ENCODE measurements around the gene FLRT1. TPM values are rescaled to one million over a fixed set of nuclear protein-coding genes. Genes with fewer than 3 reads are reported as not detected.

Gene FLRT1, protein sequence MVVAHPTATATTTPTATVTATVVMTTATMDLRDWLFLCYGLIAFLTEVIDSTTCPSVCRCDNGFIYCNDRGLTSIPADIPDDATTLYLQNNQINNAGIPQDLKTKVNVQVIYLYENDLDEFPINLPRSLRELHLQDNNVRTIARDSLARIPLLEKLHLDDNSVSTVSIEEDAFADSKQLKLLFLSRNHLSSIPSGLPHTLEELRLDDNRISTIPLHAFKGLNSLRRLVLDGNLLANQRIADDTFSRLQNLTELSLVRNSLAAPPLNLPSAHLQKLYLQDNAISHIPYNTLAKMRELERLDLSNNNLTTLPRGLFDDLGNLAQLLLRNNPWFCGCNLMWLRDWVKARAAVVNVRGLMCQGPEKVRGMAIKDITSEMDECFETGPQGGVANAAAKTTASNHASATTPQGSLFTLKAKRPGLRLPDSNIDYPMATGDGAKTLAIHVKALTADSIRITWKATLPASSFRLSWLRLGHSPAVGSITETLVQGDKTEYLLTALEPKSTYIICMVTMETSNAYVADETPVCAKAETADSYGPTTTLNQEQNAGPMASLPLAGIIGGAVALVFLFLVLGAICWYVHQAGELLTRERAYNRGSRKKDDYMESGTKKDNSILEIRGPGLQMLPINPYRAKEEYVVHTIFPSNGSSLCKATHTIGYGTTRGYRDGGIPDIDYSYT
- polyA plus RNA-seq (2011; rRNA removed) (0.17 and 0.33 TPM in 2 replicates), polyA minus RNA-seq (2011; rRNA and poly(A)+ RNA removed) (0.13 and 0.46 TPM in 2 replicates)

DNA sequence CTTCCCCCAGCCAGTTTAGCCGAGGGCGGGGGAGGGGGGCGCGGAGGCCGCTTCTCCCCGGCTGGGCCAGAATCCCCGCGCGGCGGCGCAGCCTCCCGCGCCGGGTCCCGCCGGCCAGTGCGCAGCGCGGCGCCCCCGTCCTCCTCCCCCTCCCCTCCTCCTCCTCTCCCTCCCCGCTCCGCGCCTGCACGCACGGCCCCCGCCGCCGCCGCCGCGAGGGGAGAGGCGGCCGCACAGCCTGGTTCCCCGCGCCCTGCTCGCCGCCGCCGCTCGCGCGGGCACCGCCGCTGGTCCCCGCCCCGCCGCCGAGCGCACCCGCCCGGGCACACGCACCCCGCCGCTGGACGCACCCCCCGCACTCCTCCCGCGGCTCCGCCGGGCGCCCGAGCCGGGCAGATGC is at the start of gene FLRT1:
Gene FLRT1 (plus strand): TSS at position 356 of the 400 bp plus-strand sequence. CDS start 80,337 bp downstream, outside the sequence.
- no peaks in the 10 kb centered on the region; the same call in 1 of the 2 replicates for H3K9me3 ChIP-seq (ENCODE audit: control insufficient read depth, insufficient read depth, low read length)
- peaks cover 33% of the 10 kb centered on the region for H3K27me3 ChIP-seq (ENCODE audit: control insufficient read depth, insufficient read depth, low read length)
- ChIA-PET CTCF (interaction anchor here (1.2 kb wide), 1 partner anchor 117 kb away, joined by 3 read pairs; no protein-coding TSS in a partner anchor), POLR2A (no interaction called here)
- TF ChIP-seq, protein P1, sequence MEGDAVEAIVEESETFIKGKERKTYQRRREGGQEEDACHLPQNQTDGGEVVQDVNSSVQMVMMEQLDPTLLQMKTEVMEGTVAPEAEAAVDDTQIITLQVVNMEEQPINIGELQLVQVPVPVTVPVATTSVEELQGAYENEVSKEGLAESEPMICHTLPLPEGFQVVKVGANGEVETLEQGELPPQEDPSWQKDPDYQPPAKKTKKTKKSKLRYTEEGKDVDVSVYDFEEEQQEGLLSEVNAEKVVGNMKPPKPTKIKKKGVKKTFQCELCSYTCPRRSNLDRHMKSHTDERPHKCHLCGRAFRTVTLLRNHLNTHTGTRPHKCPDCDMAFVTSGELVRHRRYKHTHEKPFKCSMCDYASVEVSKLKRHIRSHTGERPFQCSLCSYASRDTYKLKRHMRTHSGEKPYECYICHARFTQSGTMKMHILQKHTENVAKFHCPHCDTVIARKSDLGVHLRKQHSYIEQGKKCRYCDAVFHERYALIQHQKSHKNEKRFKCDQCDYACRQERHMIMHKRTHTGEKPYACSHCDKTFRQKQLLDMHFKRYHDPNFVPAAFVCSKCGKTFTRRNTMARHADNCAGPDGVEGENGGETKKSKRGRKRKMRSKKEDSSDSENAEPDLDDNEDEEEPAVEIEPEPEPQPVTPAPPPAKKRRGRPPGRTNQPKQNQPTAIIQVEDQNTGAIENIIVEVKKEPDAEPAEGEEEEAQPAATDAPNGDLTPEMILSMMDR (IDR thresholded peaks at IDR 0.05; ENCODE audit: low read depth, low read length), result no peak
- H3K27ac ChIP-seq (ENCODE audit: low read depth, low read length), result no peak within 1 kb of the TSS
- H3K4me3 ChIP-seq (ENCODE audit: low read depth, low read length), result peak within 1 kb of the TSS; percentile 48
- DNase-seq (ENCODE audit: low read depth, low spot score), result no peak

GRCh38 chr11:63986156-63986931 is 49.4 kb upstream of the FLRT1 start, which contains the start of gene OTUB1:
Gene OTUB1 (plus strand): TSS chr11:63986438. CDS start chr11:63986457, 19 bp downstream.
- CTCF ChIA-PET, result interaction anchor here (0.9 to 1.4 kb wide), 2 partner anchors 14 to 41 kb away, joined by 3 to 4 read pairs; no protein-coding TSS in a partner anchor
- POLR2A ChIA-PET, result no interaction called here
- TF ChIP-seq, protein P1 (IDR thresholded peaks at IDR 0.05; ENCODE audit: low read depth, low read length), result no peak
- peak; percentile 71 for DNase-seq (ENCODE audit: low read depth, low spot score)
- Histone ChIP-seq H3K9me3 (ENCODE audit: control insufficient read depth, insufficient read depth, low read length) (no peaks in the 10 kb centered on the region; the same call in 1 of the 2 replicates), H3K27me3 (ENCODE audit: control insufficient read depth, insufficient read depth, low read length) (no peaks in the 10 kb centered on the region), H3K27ac (ENCODE audit: low read depth, low read length) (peak within 1 kb of the TSS; percentile 90), H3K4me3 (ENCODE audit: low read depth, low read length) (peak within 1 kb of the TSS; percentile 93)

DNA sequence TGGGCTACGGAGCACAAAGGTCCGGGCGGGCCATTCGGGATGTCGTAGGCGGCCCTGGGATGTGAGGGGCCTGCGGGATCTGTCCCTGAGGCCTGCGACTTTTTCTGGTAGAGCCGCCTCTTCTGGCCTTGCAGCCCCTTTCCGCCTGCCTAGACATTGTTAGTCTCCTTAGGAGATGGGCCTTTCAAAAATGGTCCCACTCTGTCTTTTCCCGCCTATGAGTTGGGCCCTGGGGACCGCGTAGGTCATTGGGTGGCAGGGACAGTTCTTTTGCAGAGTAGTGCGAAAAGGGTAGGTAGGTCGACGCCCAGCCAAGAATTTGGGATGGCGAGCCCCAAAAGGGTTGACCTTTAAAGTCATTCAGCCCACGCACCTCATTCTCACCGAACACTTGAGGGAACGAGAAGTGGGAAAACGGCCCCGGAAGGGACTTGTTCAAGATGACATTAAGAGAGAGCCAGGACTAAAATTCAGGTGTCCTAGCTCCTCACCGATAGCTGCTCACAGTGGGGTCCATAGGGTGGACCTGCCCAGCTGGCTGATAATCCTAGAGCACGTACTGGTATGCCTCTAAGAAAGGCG is 48.7 kb upstream of the FLRT1 start:
- no peak for DNase-seq (ENCODE audit: low read depth, low spot score)
- Histone ChIP-seq H3K4me3 (ENCODE audit: low read depth, low read length) (peak overlapping the region; percentile 93), H3K9me3 (ENCODE audit: control insufficient read depth, insufficient read depth, low read length) (no peaks in the 10 kb centered on the region; the same call in 1 of the 2 replicates), H3K27ac (ENCODE audit: low read depth, low read length) (no peak overlapping the region), H3K27me3 (ENCODE audit: control insufficient read depth, insufficient read depth, low read length) (no peaks in the 10 kb centered on the region)
- ChIA-PET CTCF (interaction anchor here (1.3 to 2.0 kb wide), 2 partner anchors 13 to 150 kb away, joined by 6 to 8 read pairs; no protein-coding TSS in a partner anchor), POLR2A (no interaction called here)
- TF ChIP-seq, protein P1 (IDR thresholded peaks at IDR 0.05; ENCODE audit: low read depth, low read length), result no peak

- Histone ChIP-seq H3K4me3 (ENCODE audit: low read depth, low read length) (no peak overlapping the region), H3K27ac (ENCODE audit: low read depth, low read length) (no peak overlapping the region), H3K9me3 (ENCODE audit: control insufficient read depth, insufficient read depth, low read length) (no peaks in the 10 kb centered on the region; the same call in 1 of the 2 replicates), H3K27me3 (ENCODE audit: control insufficient read depth, insufficient read depth, low read length) (no peaks in the 10 kb centered on the region)
- no peak for DNase-seq (ENCODE audit: low read depth, low spot score)
- TF ChIP-seq, protein P1 (IDR thresholded peaks at IDR 0.05; ENCODE audit: low read depth, low read length), result no peak
- ChIA-PET CTCF (interaction anchor here (1.6 to 2.0 kb wide), 2 partner anchors 9 to 158 kb away, joined by 8 to 16 read pairs; no protein-coding TSS in a partner anchor), POLR2A (no interaction called here)
These were observed 44.2 kb upstream of the FLRT1 start for GRCh38 chr11:63991558-63991957.
